ENCODE data around the gene SNRNP70. TPM values are rescaled to one million over a fixed set of nuclear protein-coding genes. Genes with fewer than 3 reads are reported as not detected.

SNRNP70 gene
- total and polyA plus RNA-seq, 2 of the 13 experiments (the other 11 are each of a cell fraction or from before 2014, with no cell fraction given) = 150 to 210 TPM

GRCh38 chr19:49157445-49158224 is 72.4 kb downstream of the SNRNP70 start, which contains the start of gene TRPM4 (continued):
- TF ChIP-seq FIP1L1 (IDR thresholded peaks at IDR 0.05; ENCODE audit: borderline replicate concordance, insufficient read depth, low read depth, low read length) (no peak), SIX1 (CRISPR knock-in tag; IDR thresholded peaks at IDR 0.05; ENCODE audit: borderline replicate concordance) (no peak), KLF11 (CRISPR knock-in tag; IDR thresholded peaks at IDR 0.05) (no peak), MIER3 (CRISPR knock-in tag; IDR thresholded peaks at IDR 0.05; ENCODE audit: borderline replicate concordance) (no peak), CREM (IDR thresholded peaks at IDR 0.05) (no peak), CREM (CRISPR knock-in tag; IDR thresholded peaks at IDR 0.05) (no peak), CENPX (CRISPR knock-in tag; IDR thresholded peaks at IDR 0.05) (no peak), GMEB1 (CRISPR knock-in tag; IDR thresholded peaks at IDR 0.05; ENCODE audit: borderline replicate concordance) (no peak), RFX3 (CRISPR knock-in tag; IDR thresholded peaks at IDR 0.05) (no peak), GZF1 (CRISPR knock-in tag; IDR thresholded peaks at IDR 0.05) (no peak), MEIS1 (CRISPR knock-in tag; IDR thresholded peaks at IDR 0.05; ENCODE audit: borderline replicate concordance) (no peak), ZNF792 (CRISPR knock-in tag; IDR thresholded peaks at IDR 0.05) (no peak), GABPB1 (CRISPR knock-in tag; IDR thresholded peaks at IDR 0.05) (peak; percentile 71; the same call in 1 of the 2 replicates), BRF2 (CRISPR knock-in tag; IDR thresholded peaks at IDR 0.05) (no peak), ZC3H13 (CRISPR knock-in tag; IDR thresholded peaks at IDR 0.05) (no peak), ZNF629 (CRISPR knock-in tag; conservative IDR thresholded peaks at IDR 0.05) (no peak), KDM2A (CRISPR knock-in tag; IDR thresholded peaks at IDR 0.05; ENCODE audit: borderline replicate concordance, low read depth) (peak; percentile 61; the same call in 1 of the 2 replicates), ZSCAN5A (CRISPR knock-in tag; IDR thresholded peaks at IDR 0.05; ENCODE audit: borderline replicate concordance) (no peak), HNRNPH1 (optimal IDR thresholded peaks at IDR 0.05; ENCODE audit: low read depth, low read length) (no peak), ZNF496 (CRISPR knock-in tag; IDR thresholded peaks at IDR 0.05; ENCODE audit: insufficient replicate concordance) (no peak), U2AF2 (IDR thresholded peaks at IDR 0.05; ENCODE audit: low read depth, low read length) (no peak), ZNF709 (CRISPR knock-in tag; IDR thresholded peaks at IDR 0.05) (no peak), ZNF75D (CRISPR knock-in tag; IDR thresholded peaks at IDR 0.05; ENCODE audit: borderline replicate concordance) (no peak), U2AF1 (optimal IDR thresholded peaks at IDR 0.05; ENCODE audit: low read depth, low read length) (no peak), ZNF12 (CRISPR knock-in tag; IDR thresholded peaks at IDR 0.05) (no peak), ZBTB7B (CRISPR knock-in tag; IDR thresholded peaks at IDR 0.05) (0 out of 2 replicates have a peak, but pooled peaks have one; percentile 10), ZNF740 (CRISPR knock-in tag; IDR thresholded peaks at IDR 0.05) (0 out of 2 replicates have a peak, but pooled peaks have one; percentile 26), ZSCAN22 (CRISPR knock-in tag; IDR thresholded peaks at IDR 0.05) (no peak)
